ENCODE data around the gene BRCA2.

DNA sequence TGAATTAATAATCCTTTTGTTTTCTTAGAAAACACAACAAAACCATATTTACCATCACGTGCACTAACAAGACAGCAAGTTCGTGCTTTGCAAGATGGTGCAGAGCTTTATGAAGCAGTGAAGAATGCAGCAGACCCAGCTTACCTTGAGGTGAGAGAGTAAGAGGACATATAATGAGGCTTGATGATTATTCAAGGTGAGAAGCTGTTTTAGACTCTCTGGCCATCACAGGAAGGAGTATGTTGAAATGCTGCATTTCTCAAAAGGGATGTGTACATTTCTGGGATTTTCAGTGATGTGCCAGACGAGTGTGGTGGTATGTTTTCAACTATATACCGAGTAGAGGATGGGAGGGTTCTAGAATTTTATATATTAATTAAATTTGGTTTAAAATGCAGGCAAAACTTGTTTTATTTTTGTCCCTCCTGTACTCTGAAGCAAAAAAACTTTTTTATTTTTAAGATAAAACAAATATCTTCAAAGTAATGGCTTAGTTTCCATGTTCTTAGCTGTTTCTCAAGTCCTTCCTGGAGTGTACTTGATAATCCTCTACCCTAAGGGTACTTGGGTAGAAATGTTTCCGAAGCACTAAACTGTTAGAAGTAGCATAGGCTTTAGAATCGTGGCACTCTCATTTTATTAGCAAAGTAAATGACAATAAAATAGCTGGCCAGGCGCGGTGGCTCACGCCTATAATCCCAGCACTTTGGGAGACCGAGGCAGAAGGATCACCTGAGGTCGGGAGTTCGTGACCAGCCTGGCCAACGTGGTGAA, 61.5 kb downstream of the BRCA2 start:
- TF ChIP-seq, protein P1, sequence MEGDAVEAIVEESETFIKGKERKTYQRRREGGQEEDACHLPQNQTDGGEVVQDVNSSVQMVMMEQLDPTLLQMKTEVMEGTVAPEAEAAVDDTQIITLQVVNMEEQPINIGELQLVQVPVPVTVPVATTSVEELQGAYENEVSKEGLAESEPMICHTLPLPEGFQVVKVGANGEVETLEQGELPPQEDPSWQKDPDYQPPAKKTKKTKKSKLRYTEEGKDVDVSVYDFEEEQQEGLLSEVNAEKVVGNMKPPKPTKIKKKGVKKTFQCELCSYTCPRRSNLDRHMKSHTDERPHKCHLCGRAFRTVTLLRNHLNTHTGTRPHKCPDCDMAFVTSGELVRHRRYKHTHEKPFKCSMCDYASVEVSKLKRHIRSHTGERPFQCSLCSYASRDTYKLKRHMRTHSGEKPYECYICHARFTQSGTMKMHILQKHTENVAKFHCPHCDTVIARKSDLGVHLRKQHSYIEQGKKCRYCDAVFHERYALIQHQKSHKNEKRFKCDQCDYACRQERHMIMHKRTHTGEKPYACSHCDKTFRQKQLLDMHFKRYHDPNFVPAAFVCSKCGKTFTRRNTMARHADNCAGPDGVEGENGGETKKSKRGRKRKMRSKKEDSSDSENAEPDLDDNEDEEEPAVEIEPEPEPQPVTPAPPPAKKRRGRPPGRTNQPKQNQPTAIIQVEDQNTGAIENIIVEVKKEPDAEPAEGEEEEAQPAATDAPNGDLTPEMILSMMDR (IDR thresholded peaks at IDR 0.05; ENCODE audit: low read depth, low read length) = no peak
- no peak for TF ChIP-seq POLR2A (IDR thresholded peaks at IDR 0.05; ENCODE audit: extremely low read depth, insufficient read length)

Measured in NB4 (cell line).